IMR-90 (cell line): ENCODE measurements around the gene GNB5. TPM values are rescaled to one million over a fixed set of nuclear protein-coding genes. Genes with fewer than 3 reads are reported as not detected.

Experiments
- ATAC-seq: fragments of 200-7000 bp; cut with Tn5 transposase; 2 replicates; pipeline ENCODE4 v1.9.1; 2020; ENCODE audit warnings: low read depth, mild to moderate bottlenecking, moderate library complexity
- BruUV-seq: library from RNA; stranded (reverse); fragments of 400-500 nt; replicated peaks from 2 replicates; lab custom pipeline; 2021; lab: Mats Ljungman, UMichigan
- CTCF ChIA-PET: fragments of 300-600 bp; formaldehyde crosslinking; extraction: SDS; loops from one replicate; lab custom pipeline; 2021; ENCODE audit warnings: antibody characterized with exemption; lab: Yijun Ruan, JAX
- POLR2A ChIA-PET: fragments of 300-600 bp; sonication (Branson Sonifier 250); formaldehyde crosslinking; loops from one replicate; lab custom pipeline; 2022; ENCODE audit warnings: antibody characterized with exemption; ENCODE audit not compliant: unreplicated experiment; lab: Charles Lee
- DNase-seq: peaks from one replicate; pipeline ENCODE4 v3.0.0; 2013
- H2AFZ ChIP-seq: replicated peaks from 2 replicates; pipeline ENCODE3; 2013; ENCODE audit warnings: low read length, mild to moderate bottlenecking; ENCODE audit not compliant: poor library complexity
- H2AK5ac ChIP-seq: 2 replicates; pipeline ENCODE4 v1.6.1; 2013; ENCODE audit warnings: low read depth, low read length, inconsistent platforms
- H2AK9ac ChIP-seq: replicated peaks from 2 replicates; pipeline ENCODE3; 2013; ENCODE audit warnings: mild to moderate bottlenecking, low read depth, low read length, moderate library complexity; ENCODE audit not compliant: poor library complexity
- H2BK120ac ChIP-seq: 2 replicates; pipeline ENCODE4 v1.6.1; 2013; ENCODE audit warnings: low read depth, low read length, inconsistent platforms
- H2BK15ac ChIP-seq: 3 replicates; pipeline ENCODE4 v1.6.1; 2013; ENCODE audit warnings: low read depth, low read length, inconsistent platforms
- H2BK20ac ChIP-seq: 2 replicates; pipeline ENCODE4 v1.6.1; 2013; ENCODE audit warnings: low read depth, mild to moderate bottlenecking, inconsistent platforms, low read length, moderate library complexity
- H2BK5ac ChIP-seq: 2 replicates; pipeline ENCODE4 v1.6.1; 2013; ENCODE audit warnings: mild to moderate bottlenecking, low read depth, low read length, inconsistent platforms; ENCODE audit not compliant: poor library complexity, severe bottlenecking
- H3K14ac ChIP-seq: replicated peaks from 2 replicates; pipeline ENCODE4 v1.6.1; 2013; ENCODE audit warnings: low read depth, low read length, inconsistent platforms
- H3K18ac ChIP-seq: 2 replicates; pipeline ENCODE4 v1.6.1; 2013; ENCODE audit warnings: low read depth, low read length, control low read depth
- H3K23ac ChIP-seq: 2 replicates; pipeline ENCODE4 v1.6.1; 2013; ENCODE audit warnings: low read depth, low read length, inconsistent platforms
- H3K27ac ChIP-seq: 2 replicates; pipeline ENCODE4 v1.5.1; 2013; ENCODE audit warnings: mild to moderate bottlenecking, control low read depth, low read length; ENCODE audit not compliant: insufficient read depth
- H3K27me3 ChIP-seq: 2 replicates; pipeline ENCODE4 v1.6.1; 2013; ENCODE audit warnings: low read length; ENCODE audit not compliant: control insufficient read depth, insufficient read depth
- H3K36me3 ChIP-seq: 2 replicates; pipeline ENCODE4 v1.6.1; 2013; ENCODE audit warnings: low read length, mixed read lengths; ENCODE audit not compliant: control insufficient read depth, insufficient read depth
- H3K4ac ChIP-seq: 2 replicates; pipeline ENCODE4 v1.6.1; 2013; ENCODE audit warnings: low read depth, low read length, inconsistent platforms
- H3K4me1 ChIP-seq: 2 replicates; pipeline ENCODE4 v1.6.1; 2013; ENCODE audit warnings: low read length, mixed read lengths; ENCODE audit not compliant: control insufficient read depth, insufficient read depth
- H3K4me2 ChIP-seq: 2 replicates; pipeline ENCODE4 v1.6.1; 2013; ENCODE audit warnings: low read depth, mild to moderate bottlenecking, control low read depth, low read length, moderate library complexity
- H3K4me3 ChIP-seq: 2 replicates; pipeline ENCODE4 v1.5.1; 2013; ENCODE audit warnings: low read depth, mild to moderate bottlenecking, control low read depth, low read length, moderate library complexity; ENCODE audit not compliant: insufficient read depth
- H3K56ac ChIP-seq: 2 replicates; pipeline ENCODE4 v1.6.1; 2013; ENCODE audit warnings: low read length, inconsistent platforms; ENCODE audit not compliant: insufficient read depth; ENCODE audit errors: extremely low read depth
- H3K79me1 ChIP-seq, 2 experiments: 2 replicates each; pipeline ENCODE4 v1.6.1; 2013; ENCODE audit warnings: low read length in 2 of 2, inconsistent platforms in 1 of 2, low read depth in 1 of 2
- H3K9ac ChIP-seq: 2 replicates; pipeline ENCODE4 v1.6.1; 2013; ENCODE audit warnings: low read depth, low read length, control low read depth
- H3K9me1 ChIP-seq: 2 replicates; pipeline ENCODE4 v1.6.1; 2013; ENCODE audit warnings: low read length, inconsistent platforms; ENCODE audit not compliant: insufficient read depth
- H3K9me3 ChIP-seq: 2 replicates; pipeline ENCODE4 v1.6.1; 2013; ENCODE audit warnings: low read length; ENCODE audit not compliant: control insufficient read depth, insufficient read depth
- H4K20me1 ChIP-seq: 2 replicates; pipeline ENCODE4 v1.6.1; 2013; ENCODE audit warnings: low read length, inconsistent platforms; ENCODE audit not compliant: insufficient read depth
- H4K5ac ChIP-seq: 2 replicates; pipeline ENCODE4 v1.6.1; 2013; ENCODE audit warnings: mild to moderate bottlenecking, low read depth, low read length, control low read depth
- H4K8ac ChIP-seq, 2 experiments: 2 replicates each; pipeline ENCODE4 v1.6.1; 2013; ENCODE audit warnings: low read depth in 2 of 2, low read length in 2 of 2, control low read depth in 1 of 2, inconsistent platforms in 1 of 2
- H4K91ac ChIP-seq: 2 replicates; pipeline ENCODE4 v1.6.1; 2013; ENCODE audit warnings: low read depth, low read length, inconsistent platforms; ENCODE audit not compliant: insufficient read depth
- BHLHE40 ChIP-seq: fragments of 150-350 bp; IDR thresholded peaks from 2 replicates; pipeline ENCODE4 v1.6.1; 2016; ENCODE audit warnings: mild to moderate bottlenecking, low read depth, low read length
- CEBPB ChIP-seq: IDR thresholded peaks from 2 replicates; pipeline ENCODE4 v1.6.1; 2012; ENCODE audit warnings: low read depth, low read length, improper control_type of control experiment
- CHD1 ChIP-seq: IDR thresholded peaks from 2 replicates; pipeline ENCODE4 v1.6.1; 2012; ENCODE audit warnings: low read depth, low read length, improper control_type of control experiment
- FOS ChIP-seq: fragments of 150-350 bp; IDR thresholded peaks from 2 replicates; pipeline ENCODE4 v1.6.1; 2016; ENCODE audit warnings: low read depth, low read length
- MAFK ChIP-seq: IDR thresholded peaks from 2 replicates; pipeline ENCODE4 v1.6.1; 2012; ENCODE audit warnings: low read depth, low read length, improper control_type of control experiment
- MAZ ChIP-seq: IDR thresholded peaks from 2 replicates; pipeline ENCODE4 v1.6.1; 2012; ENCODE audit warnings: low read depth, mild to moderate bottlenecking, low read length, improper control_type of control experiment, moderate library complexity, borderline replicate concordance
- MXI1 ChIP-seq: IDR thresholded peaks from 2 replicates; pipeline ENCODE4 v1.6.1; 2012; ENCODE audit warnings: low read depth, mild to moderate bottlenecking, low read length, moderate library complexity, borderline replicate concordance
- NFE2L2 ChIP-seq: fragments of 150-350 bp; IDR thresholded peaks from 2 replicates; pipeline ENCODE4 v1.6.1; 2016; ENCODE audit warnings: low read depth, mild to moderate bottlenecking, low read length
- POLR2A ChIP-seq: IDR thresholded peaks from 2 replicates; pipeline ENCODE4 v1.6.1; 2012; ENCODE audit warnings: mild to moderate bottlenecking, low read depth, low read length
- RAD21 ChIP-seq: IDR thresholded peaks from 2 replicates; pipeline ENCODE4 v1.6.1; 2012; ENCODE audit warnings: low read length, improper control_type of control experiment
- RCOR1 ChIP-seq: IDR thresholded peaks from 2 replicates; pipeline ENCODE4 v1.6.1; 2012; ENCODE audit warnings: mild to moderate bottlenecking, low read length, improper control_type of control experiment; ENCODE audit not compliant: insufficient replicate concordance
- RFX5 ChIP-seq: IDR thresholded peaks from 2 replicates; pipeline ENCODE4 v1.8.0; 2012; ENCODE audit warnings: low read depth, mild to moderate bottlenecking, low read length, moderate library complexity
- SMC3 ChIP-seq: fragments of 150-350 bp; IDR thresholded peaks from 2 replicates; pipeline ENCODE4 v1.6.1; 2016; ENCODE audit warnings: low read depth, mild to moderate bottlenecking, antibody characterized with exemption, low read length, moderate library complexity
- WGBS, 2 experiments: methylation state at CpG; one replicate each; pipeline versions ENCODE4 v1.1.5 to v1.1.7; 2013; ENCODE audit warnings: missing lambda C conversion rate in 2 of 2; ENCODE audit not compliant: insufficient read length in 1 of 2; ENCODE audit errors: extremely low coverage in 2 of 2; 5-methylcytosine and 5-hydroxymethylcytosine counted together
- dilution Hi-C: fragments of 300-500 bp; cut with HindIII; formaldehyde crosslinking; loops from one replicate; pipeline ENCODE4 v1.14.3; 2018; ENCODE audit warnings: low sequenced_read_pairs; ENCODE audit not compliant: unreplicated experiment
- in situ Hi-C: fragments of 300-500 bp; cut with MboI; formaldehyde crosslinking; loops from 3 replicates; pipeline ENCODE4 v1.14.3; 2019; ENCODE audit warnings: low sequenced_read_pairs, inconsistent platforms, mixed read lengths
- intact Hi-C: fragments of 100-400 bp; cut with micrococcal nuclease; formaldehyde crosslinking; loops from 2 replicates; pipeline ENCODE4 v1.10.0; 2022
- polyA plus RNA-seq, 3 experiments: library from polyadenylated mRNA; depleted of rRNA; stranded (reverse); fragments of >200 nt; gene quantifications; 2 replicates each; pipeline ENCODE4 v1.2.3, GENCODE V29; 2012; ENCODE audit warnings: low replicate concordance in 1 of 3
- total RNA-seq: library from RNA; depleted of rRNA; stranded (reverse); fragments of >200 nt; gene quantifications from 2 replicates; pipeline ENCODE4 v1.2.3, GENCODE V29; 2012
- TF ChIP-seq, protein P1 (sequence below): fragments of 150-350 bp; IDR thresholded peaks from 2 replicates; pipeline ENCODE4 v1.6.1; 2016; ENCODE audit warnings: low read depth, mild to moderate bottlenecking, low read length, moderate library complexity, borderline replicate concordance
- TF ChIP-seq, protein P2 (sequence below): conservative IDR thresholded peaks from 2 replicates; pipeline ENCODE4 v1.5.1; 2012; ENCODE audit warnings: mild to moderate bottlenecking, low read depth, low read length, improper control_type of control experiment
- TF ChIP-seq, protein P3 (sequence below): fragments of 150-350 bp; IDR thresholded peaks from 2 replicates; pipeline ENCODE4 v1.6.1; 2017; ENCODE audit warnings: mild to moderate bottlenecking, antibody characterized with exemption, low read length, low read depth

Gene GNB5
- total and polyA plus RNA-seq, 2 of the 4 experiments (the other 2 are of a cell fraction): 27.7 to 33.2 TPM

DNA sequence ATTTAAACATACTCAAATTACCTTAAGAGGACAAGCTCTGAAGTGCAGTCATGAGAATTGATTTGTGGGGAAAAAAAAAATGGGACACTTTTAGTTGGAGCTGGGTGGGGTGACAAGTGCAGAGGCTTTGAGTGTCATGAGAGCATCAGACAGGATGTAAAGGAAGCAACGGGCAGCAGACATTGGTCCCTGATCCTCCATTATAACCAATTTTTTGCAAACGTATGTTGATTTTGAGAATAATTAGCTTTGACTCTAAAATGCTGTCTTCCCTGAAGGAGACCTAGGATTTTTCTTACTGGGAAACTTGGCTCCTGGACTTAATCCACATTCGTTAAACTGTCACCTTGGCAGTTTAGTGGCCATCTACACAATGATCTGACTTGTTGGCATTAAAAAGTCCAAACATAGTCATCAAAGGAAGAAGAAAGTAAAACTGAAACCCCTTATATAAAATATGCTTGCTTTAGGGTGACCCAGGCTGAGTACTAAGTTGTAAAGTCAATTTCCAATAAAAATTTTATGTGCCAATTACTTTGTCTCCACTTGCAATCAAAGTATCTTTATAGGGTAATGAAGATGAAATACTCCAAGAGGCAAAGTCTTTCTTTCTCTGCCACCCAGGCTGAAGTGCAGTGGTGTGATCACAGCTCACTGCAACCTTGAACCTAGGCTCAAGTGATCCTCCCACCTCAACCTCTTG lies 124.2 kb downstream of the GNB5 start:
- intact Hi-C loops: no loop called here
- TF ChIP-seq, protein P1, sequence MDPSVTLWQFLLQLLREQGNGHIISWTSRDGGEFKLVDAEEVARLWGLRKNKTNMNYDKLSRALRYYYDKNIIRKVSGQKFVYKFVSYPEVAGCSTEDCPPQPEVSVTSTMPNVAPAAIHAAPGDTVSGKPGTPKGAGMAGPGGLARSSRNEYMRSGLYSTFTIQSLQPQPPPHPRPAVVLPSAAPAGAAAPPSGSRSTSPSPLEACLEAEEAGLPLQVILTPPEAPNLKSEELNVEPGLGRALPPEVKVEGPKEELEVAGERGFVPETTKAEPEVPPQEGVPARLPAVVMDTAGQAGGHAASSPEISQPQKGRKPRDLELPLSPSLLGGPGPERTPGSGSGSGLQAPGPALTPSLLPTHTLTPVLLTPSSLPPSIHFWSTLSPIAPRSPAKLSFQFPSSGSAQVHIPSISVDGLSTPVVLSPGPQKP: no peak
- TF ChIP-seq, protein P2, sequence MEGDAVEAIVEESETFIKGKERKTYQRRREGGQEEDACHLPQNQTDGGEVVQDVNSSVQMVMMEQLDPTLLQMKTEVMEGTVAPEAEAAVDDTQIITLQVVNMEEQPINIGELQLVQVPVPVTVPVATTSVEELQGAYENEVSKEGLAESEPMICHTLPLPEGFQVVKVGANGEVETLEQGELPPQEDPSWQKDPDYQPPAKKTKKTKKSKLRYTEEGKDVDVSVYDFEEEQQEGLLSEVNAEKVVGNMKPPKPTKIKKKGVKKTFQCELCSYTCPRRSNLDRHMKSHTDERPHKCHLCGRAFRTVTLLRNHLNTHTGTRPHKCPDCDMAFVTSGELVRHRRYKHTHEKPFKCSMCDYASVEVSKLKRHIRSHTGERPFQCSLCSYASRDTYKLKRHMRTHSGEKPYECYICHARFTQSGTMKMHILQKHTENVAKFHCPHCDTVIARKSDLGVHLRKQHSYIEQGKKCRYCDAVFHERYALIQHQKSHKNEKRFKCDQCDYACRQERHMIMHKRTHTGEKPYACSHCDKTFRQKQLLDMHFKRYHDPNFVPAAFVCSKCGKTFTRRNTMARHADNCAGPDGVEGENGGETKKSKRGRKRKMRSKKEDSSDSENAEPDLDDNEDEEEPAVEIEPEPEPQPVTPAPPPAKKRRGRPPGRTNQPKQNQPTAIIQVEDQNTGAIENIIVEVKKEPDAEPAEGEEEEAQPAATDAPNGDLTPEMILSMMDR: no peak
- TF ChIP-seq CEBPB (no peak), RFX5 (no peak), MAZ (no peak), FOS (no peak), MXI1 (no peak), MAFK (no peak), BHLHE40 (no peak), NFE2L2 (no peak), RCOR1 (no peak), RAD21 (no peak), CHD1 (no peak), SMC3 (no peak), POLR2A (no peak)
- TF ChIP-seq, protein P3, sequence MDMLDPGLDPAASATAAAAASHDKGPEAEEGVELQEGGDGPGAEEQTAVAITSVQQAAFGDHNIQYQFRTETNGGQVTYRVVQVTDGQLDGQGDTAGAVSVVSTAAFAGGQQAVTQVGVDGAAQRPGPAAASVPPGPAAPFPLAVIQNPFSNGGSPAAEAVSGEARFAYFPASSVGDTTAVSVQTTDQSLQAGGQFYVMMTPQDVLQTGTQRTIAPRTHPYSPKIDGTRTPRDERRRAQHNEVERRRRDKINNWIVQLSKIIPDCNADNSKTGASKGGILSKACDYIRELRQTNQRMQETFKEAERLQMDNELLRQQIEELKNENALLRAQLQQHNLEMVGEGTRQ: no peak

More for the DNA sequence above, 124.2 kb downstream of the GNB5 start:
- H4K8ac ChIP-seq: no peak overlapping the region
- H3K14ac ChIP-seq: no peak overlapping the region
- ChIA-PET CTCF (no interaction called here), POLR2A (no interaction called here)
- BruUV-seq: no TSS peak
- H4K20me1 ChIP-seq: no peaks in the 10 kb centered on the region
- no peak overlapping the region for H2BK5ac ChIP-seq
- no peak overlapping the region for H2BK120ac ChIP-seq
- H3K27ac ChIP-seq: no peak overlapping the region
- H4K91ac ChIP-seq: no peak overlapping the region
- no peak overlapping the region for H3K4me2 ChIP-seq
- H3K36me3 ChIP-seq: peaks cover 11% of the 10 kb centered on the region
- H2BK20ac ChIP-seq: no peak overlapping the region
- in situ Hi-C loops (no loop called here), dilution Hi-C loops (no loop called here)
- no peak overlapping the region for H3K9ac ChIP-seq
- no peak overlapping the region for H4K5ac ChIP-seq
- H3K79me1 ChIP-seq: no peaks in the 10 kb centered on the region; a peak in 1 of 4 replicates
- H2AK5ac ChIP-seq: no peak overlapping the region
- H2BK15ac ChIP-seq: no peak overlapping the region
- H3K9me1 ChIP-seq: no peaks in the 10 kb centered on the region
- H2AFZ ChIP-seq: no peak overlapping the region
- H3K4me3 ChIP-seq: no peak overlapping the region
- H2AK9ac ChIP-seq: no peak overlapping the region
- no CpG with 5 or more reads among the region's 3 CpGs for WGBS, 2 experiments
- H3K9me3 ChIP-seq: no peaks in the 10 kb centered on the region
- no peak overlapping the region for H3K23ac ChIP-seq
- no peak for DNase-seq
- H3K18ac ChIP-seq: no peak overlapping the region
- H3K27me3 ChIP-seq: no peaks in the 10 kb centered on the region
- no peak for ATAC-seq
- H3K4ac ChIP-seq: no peak overlapping the region
- H3K56ac ChIP-seq: no peak overlapping the region
- no peaks in the 10 kb centered on the region for H3K4me1 ChIP-seq
